HG02852 (cell line): Measurements from ENCODE around the gene STRN4.

Source experiments
- ATAC-seq: cut with Tn5 transposase; IDR thresholded peaks from one replicate; pipeline ENCODE4 v1.9.1; 2021; ENCODE audit warnings: mild to moderate bottlenecking, moderate library complexity; ENCODE audit not compliant: unreplicated experiment

STRN4 gene

DNA sequence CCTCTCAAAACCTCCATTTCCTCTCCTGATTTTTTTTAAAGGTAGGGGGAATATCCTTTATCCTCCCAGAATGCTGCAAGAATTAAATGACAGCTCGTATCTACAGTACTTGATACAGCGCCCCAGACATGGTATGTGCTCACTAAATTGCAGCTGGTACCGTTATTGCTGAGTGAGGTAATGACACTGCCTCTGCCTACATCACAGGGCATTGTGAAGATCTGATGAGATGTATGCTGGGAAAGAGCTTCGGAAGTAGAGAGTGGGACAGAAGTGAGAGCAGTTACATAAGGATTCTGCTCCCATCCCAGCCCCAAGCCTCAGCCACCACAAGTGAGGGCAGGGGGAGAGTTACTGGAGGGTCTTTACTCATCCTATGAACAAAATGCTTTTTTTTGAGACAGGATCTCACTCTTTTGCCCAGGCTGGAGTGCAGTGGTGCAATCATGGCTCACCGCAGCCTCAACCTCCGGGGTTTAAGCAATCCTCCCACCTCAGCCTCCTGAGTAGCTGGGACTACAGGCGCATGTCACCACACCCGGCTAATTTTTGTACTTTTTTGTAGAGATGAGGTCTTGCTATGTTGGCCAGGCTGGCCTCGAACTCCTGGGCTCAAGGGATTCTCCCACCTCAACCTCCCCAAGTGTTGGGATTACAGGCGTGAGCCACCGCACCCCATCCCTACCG is 2.1 kb downstream of the STRN4 start:
- ATAC-seq = no peak

DNA sequence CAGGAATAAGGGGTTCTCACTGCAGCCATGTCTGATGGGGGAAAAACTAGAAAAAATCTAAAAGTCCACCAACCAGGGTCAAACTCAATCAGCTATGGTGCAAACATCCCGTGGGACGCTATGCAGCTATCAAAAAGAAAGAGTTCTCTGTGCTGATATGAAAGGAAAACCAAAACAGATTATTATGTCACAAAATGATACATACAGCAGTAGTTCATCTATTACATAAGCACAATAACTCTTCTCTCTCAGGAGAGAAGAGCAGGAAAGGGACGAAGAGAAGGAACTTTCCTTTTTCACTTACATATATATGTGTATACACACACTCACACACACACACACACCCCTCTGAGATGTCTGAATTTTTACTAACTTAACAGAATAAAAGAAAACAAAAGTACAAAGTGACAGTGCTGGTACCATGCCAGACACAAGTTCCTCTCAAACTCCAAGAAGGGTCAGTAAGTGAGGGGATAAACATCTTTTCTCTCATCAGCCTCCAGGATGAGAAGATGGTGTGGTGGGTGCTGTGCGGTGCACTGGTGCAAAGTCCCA is 3.2 kb downstream of the STRN4 start:
- no peak for ATAC-seq

DNA sequence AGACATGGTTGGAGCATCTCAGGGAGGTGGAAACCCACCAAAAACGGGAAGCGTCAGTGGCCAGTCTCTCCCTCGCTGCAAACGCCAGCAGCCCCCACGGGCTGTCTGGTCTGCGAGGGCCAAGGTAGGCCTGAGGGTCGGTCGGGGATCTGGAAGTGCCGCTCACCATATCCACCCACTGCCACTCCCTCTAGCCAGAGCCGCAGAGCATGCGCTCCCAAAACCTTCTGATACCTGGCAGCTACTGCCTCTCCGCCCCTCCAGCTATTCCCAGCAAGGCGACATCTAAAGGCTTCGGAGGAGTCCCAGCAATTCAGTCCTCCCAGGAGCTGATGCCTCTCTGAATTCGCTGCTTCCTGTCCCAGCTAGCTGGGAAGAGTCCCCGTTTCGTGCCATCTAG is 4.8 kb downstream of the STRN4 start:
- ATAC-seq = no peak

DNA sequence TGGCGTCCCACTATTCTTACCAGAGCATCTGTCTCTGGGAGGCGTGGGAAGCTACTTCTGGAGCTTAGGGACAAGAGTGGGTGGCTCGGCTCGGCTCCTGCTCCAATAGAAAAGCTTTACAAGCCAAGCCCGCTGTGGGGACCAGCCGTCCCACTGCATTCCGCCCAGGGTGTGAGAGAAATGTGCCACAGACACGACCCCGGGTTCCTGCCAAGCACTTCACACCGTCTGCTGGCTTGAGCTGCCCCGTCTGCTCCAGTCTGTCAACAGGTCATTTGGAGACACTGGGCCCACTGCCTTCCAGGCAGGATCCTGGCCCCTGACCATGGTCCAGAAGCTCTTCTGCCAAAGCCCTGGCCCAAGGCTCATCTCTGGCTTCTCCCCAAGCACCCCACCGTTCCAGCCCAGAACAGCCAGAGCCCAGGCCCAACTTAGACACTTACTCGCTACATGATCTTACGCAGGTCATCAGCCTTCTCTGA is 6.9 kb downstream of the STRN4 start:
- no peak for ATAC-seq

DNA sequence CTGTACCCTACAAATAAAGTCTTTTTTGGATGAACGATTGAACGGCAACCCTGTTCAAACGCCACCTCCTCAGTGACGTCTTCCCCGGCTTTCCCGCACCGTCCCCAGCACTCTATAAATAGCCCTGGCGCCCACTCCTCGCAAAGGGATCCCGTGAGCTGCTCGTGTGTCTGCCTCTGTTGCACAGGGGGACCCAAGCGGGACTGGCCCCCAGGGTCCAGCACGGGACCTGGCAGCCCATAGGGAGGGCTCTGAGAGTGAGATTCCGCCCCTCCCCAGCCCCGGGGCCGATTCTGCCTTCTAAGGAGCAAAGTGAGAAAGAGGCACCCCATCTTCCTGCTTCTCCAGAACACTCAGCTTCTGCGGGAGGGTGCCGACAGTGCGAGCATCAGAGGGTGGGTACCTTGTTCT is 8.5 kb downstream of the STRN4 start:
- ATAC-seq = no peak

DNA sequence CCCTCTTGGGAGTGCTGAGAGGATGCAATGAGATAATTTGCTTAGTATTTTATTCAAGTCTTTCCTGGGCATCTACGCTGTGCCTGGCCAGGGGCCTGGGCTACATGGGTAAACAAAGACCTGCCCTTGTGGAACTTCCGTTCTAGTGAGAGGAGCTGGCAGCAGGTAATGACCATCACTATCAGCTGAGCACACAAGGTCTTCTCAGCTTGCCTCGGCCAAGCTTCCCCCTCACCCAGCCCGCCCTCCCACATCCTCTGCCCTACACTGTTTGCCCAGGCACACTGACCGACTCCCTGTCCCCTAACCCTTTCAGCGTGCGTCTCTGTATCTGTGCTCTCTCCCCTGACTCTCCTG is 9.0 kb downstream of the STRN4 start:
- no peak for ATAC-seq

DNA sequence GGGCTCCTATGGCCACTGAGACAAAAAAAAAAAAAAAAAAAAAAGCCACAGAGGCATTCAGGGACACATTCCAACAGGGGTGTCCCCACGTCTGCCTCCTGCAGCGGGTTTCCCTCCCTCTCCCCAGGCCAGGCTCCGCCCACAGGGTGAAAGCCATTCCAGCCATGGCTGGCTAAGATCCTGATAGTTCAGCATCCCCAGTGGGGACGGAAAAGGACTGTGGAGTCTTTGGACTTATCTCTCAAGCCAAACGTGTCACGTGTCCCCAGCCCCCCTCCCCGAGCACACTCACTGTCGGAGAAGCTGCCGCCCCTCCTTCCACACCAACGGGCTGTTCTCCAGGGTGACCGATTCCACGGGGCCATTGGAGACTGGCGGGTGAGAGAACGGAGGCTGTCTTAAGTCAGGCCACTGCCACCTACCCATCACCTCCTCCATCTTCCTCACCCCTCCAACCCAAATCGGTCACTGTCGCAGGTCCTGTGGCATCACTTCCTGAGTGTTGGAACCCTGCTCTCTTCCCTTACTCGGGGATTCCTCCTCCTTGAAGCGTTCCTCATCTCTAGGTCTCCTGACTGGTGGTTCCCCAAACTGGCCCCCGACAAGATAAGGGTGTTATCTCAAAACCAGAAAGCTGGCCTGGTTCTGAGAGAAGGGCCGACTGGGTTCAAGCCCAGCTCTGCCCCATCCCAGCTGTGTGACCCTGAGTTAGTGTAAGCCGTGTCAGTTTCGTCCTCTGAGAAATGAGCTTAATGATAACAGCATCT is 9.5 kb downstream of the STRN4 start:
- ATAC-seq = no peak

DNA sequence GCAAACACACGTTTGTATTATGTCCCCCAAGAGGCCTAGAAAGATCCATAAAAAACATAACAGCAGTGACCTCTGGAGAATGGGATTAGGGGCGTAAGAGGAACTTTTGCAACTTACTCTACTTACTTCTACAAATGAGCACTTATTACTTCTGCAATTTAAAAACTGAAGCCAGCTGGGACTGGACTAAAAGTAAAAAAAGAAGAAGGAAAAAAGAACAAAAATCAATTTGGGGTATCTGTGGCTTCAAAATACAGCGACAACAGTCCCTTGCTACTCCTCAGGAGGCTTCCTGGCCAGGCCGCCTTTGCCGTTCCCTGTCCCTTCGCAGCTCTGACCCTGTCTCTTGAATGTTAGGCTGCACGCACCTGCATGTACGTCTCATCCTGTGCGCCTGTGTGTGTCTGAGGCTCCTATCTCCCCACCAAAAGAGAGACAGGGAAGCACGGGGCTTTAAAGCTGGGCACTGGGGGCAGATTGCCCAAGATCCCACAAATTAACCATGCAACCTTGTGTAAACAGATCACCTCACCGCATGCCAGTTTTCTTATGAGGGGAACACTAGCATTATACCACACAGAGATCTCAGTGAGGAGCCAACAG is 12.5 kb downstream of the STRN4 start:
- ATAC-seq = no peak

DNA sequence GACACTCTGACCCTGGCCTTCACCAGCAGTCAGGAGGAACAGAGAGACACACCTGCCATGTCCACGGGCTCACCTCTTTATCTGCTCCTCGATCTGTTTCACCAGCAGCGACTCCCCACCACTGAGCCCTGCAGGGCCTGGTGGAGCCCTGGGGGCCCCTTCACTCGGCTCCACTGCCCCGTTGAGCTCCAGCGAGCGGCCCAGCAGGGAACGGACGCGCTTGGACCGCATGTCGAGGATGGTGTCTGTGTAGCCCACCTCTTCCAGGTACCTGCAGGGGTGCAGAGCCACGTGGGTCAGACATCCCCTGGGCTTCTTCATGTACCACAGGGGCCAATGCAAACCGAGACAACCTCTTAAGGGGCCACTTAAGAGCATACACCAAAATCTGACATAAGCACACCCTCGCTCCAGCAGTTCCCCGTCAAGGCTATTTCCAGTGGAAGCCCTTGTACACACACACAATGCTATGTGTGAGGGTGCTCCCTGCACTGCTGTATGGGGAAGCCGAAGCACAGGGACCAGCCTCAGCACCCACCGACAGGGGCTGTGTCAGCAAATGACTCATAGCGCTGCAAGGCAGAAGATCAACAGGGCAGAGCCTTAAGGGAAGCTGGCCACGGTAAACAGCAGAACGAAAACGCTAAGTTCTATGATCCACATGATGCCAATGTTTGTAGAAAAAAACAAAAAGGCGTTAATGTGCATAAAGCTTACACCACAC is 13.1 kb downstream of the STRN4 start:
- ATAC-seq = no peak

DNA sequence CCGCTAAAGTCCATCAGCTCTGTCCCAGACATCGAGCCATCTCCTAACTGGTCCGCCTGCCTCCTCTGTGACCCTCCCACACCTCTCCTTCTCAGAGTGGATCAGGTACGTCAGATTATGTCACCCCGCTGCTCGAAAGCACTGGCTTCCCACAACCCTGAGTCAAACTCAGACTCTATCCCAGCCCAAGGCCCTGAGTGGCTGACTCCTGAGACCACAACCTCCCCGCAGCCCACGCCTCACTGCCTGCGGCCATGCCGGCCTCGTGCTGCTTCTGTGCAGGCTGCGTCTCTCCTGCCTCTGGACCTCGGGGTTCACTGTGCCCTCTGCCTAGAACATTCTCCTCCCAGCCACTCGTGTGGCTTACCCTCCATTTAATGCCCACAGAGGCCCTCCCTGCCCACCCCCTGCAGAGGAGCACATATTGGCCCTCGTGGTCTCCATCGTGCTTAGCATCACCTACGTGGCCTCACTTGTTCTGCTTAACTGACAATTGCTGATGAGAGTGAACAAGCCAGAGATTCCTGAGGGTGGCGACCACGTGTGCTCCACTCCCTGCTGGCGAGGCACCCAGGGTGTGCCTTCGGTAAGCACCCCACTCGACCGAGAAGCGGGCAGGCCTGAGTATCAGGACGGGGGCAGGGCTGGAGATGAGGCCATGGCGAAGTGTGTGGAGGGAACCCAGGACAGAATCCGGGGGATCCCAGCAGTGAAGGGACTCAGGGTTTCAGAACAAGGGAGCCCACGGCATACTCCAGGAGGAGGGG is 13.9 kb downstream of the STRN4 start:
- no peak for ATAC-seq

DNA sequence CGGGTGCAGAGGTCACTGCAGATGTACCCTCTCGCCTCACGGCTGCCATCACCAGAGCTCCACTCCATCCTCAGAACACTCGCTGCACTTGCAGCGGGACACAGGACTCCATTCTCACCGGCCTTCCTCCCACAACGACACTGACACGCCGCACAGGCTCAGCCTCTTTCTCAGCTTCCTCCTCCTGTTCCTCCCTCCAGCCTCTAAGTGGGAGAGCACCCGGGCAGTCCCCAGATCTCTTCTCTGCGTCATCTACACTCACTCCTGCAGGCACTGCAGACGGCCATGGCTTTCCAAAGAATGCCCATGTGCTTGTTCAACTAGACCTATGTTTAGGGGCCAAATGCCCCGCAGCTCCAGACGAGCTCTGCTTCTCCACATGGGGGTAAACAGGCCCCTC is 14.7 kb downstream of the STRN4 start:
- no peak for ATAC-seq

DNA sequence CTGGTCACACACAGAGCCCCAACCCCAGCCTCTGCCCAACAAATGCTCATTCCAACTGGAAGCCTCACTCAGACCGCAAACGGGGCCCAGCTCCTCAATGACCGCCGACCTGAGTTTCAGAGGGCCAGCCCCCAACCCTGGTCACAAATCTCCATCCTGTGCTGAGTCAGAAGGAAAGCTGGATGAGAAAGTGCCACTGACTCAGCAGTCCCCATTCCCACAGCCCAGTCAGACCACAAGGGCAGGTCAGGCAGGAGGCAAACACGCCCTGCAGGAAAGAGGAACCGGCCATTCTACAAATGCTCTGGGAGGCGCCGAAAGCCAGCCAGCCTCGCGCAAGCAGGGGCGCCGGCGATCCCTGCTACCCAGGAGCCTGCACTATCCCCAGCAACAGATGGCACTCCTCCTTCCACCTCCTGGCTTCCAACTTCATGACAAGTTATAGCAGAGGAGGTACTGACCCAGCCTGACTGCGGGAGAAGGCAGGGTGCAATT is 15.2 kb downstream of the STRN4 start:
- no peak for ATAC-seq

DNA sequence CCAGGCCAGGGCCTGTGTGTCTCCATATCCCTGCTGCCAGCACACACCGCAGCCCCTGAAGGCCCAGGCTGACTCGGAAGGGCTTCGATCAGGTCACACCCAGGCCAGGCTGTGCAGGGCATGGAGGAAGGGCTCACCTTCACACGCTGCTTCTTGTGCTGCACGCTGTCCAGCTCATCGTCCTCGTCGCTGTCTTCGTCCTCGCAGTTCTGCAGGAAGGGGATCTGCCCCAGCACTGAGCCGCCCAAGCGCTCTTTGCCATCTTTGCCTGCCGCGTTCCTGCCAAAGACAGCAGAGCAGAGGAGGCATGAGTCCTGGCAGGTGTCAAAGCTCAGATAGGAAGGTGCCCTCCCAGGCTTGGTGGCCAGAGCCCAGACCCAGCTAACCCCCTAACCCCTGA is 15.7 kb downstream of the STRN4 start:
- ATAC-seq = no peak

DNA sequence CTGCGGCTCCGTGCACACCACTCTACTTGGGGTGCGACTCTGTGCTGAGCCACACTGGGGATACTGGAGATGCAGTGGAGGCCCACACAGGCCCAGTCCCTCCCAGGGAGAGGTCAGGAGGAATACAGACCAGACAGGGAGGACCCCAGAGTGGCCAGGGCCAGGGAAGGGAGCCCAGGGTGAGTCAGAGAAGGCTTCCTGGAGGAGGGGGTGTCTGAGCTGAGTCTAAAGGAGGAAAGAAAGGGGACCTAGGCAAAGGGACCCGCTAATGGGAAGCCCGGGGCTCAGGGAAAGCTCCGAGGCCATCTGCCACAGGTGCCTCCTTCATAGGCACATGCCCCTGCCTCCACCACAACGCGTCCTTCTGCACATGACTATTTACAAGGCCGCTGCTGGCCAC is 16.1 kb downstream of the STRN4 start:
- ATAC-seq = no peak

DNA sequence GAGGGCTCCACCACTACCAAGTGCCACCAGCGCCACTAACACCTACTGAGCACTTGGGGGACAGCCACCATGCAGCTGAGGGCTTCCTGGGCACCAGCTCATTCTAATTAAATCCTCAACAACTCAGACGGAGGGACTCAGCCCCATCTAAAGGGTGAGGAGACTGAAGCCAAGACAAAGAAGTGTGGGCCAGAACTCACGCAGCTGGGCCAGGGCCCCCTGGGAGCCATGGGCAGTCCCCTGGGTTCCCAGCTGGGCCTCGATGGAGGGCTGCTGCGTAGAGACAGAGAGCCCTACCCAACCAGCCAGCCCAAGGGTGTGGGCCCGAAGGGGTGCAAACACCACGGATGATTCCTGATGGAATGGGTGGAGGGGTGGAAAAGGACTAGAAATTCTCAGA is 16.6 kb downstream of the STRN4 start:
- ATAC-seq = no peak

DNA sequence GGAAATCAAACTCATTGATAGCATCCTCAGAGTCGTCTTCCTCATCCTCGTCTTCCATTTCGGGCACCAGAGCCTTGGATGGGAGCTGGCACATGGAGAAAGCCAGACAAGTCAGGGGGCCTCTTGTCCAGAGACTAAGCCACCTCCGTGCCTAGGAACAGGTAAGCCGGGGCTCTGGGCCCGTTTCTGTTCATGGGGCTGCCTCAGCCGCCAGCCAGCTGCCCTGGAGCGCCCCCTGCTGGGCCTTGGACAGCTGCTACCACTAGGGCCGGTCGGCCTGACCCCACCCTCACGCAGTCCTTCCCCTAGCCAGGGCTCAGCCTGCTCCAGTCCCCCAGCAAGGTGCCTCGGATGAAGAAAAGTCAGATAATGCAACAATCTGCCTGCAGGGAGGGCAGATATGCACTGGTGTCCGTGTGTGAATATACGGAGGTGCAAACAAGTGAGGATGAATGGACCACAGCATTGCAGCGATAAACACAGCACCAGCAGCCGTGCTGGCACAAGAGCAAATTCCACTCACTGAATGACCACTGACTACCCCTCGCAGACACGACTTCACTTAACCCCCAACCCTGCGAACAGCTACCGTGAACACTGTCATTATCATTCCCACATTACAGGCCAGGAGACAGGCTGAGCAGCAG is 17.4 kb downstream of the STRN4 start:
- no peak for ATAC-seq

DNA sequence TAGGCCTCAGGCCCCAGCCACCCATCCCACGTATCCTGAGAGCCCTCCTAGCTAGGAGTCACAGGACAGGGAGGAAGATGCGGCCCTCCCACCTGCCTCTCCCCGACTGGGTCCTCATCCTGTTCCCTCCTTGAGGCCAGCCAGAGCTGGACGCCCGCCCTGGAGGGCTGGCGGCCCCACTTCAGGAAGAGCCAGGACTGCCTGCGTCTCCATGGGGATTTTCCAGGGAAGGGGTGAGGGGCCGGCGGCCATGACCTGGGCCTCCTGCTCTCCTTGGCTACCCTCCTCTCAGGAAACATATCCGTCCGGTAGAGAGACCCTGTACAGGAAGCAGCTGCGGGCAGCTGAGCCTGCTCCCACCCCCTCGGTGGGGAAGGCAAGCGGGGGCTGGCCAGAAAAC is 18.0 kb downstream of the STRN4 start:
- ATAC-seq = no peak

DNA sequence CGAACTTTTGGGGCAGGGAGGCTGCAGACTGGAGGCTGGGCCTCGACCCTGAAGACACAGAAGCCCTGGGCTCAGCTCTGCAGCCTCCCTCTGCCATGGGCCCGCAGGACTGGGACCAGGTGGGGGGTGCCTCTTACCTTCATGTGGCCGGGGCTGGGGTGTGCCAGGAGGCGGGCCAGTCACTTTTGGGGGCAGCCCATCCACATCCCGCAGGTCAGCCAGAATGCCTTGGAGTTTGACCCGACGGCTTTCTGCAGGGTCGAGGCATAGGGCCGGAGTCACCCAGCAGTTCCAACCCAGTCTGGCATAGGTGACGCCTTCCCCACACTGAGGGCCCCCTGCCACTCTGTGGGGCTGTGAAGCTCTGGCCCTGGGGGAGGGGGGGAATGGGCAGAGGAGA is 18.5 kb downstream of the STRN4 start:
- ATAC-seq = no peak

DNA sequence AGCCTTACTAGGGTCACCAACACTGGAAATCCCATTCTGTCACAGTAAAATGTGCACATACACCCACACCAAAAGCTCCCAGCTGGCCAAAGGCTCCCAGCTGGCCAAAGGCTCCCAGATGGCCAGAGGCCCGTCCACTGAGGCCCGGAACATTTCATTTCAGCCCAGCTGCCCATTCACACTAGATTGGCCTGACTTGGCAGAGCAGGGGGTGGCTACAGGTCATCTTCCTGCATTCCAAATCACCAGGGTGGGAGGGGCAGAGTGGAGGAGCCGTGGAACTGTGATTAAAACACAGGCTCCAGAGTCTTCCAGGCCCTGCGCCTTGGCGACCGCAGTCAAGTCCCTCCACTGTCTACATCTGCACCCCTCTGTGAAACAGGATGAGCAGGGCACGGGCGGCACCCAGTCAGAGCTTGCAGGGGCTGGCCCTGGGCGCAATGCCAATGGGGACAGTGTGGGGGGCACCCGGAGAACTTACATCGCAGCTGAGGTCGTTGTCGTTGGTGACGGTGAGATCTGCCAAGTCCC is 19.2 kb downstream of the STRN4 start:
- no peak for ATAC-seq

DNA sequence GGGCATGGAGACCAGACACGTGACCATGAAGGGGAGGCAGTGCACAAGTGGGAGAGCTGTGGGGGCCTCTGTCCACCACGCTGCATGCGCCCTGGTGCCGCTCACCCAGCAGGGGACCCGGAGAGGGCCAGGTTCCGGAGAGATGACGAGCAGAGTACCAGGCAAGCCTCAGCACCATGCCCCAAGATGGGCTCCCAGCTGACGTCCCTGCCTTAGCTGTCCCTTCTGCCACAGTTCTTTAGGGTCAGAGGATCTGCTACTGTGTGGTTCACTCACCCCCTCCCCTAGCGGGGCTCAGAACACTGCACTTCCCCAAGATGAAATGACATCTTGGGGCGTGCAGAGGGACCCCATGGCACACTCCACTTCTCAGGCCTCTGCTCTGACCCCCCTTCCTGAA is 19.7 kb downstream of the STRN4 start:
- ATAC-seq = no peak
